ENCODE measurements around the gene PTPN4. TPM values are rescaled to one million over a fixed set of nuclear protein-coding genes. Genes with fewer than 3 reads are reported as not detected.

The PTPN4 gene
- total RNA-seq, 4 donors from 2014 or later = 9.6 to 30.1 (median 18.4) TPM

DNA sequence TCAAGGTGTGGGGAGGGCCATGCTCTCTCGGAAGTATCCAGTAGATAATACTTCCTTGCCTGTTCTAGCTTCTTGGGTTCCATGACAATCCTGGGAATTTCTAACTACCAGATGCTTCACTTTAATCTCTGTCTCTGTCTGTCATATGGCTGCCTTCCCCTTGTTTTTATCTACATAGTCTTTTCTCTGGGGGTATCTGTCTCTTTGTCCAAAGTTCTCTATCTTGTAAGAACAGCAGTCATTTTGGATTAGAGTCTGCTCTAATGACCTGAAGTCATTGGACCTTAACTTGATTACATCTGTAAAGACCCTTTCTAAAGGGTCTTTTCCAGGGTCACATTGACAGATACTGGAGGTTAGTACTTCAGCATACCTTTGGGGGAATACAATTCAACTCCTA lies 241.7 kb downstream of the PTPN4 start:
- 68 to 95% methylated on average over 1 of the region's 1 CpG for WGBS, 2 donors
- Histone ChIP-seq H3K27me3 (peaks cover 0 to 3% (median 0%) of the 10 kb centered on the region in 4 donors), H3K4me1 (no peaks in the 10 kb centered on the region), H3K36me3 (no peaks in the 10 kb centered on the region), H3K9me3 (no peaks in the 10 kb centered on the region), H3K4me3 (no peak overlapping the region), H3K27ac (no peak overlapping the region)
- DNase-seq = no peak
- intact Hi-C loops (cut with DNase I) = no loop called here
- TF ChIP-seq POLR2A (IDR thresholded peaks at IDR 0.05) = no peak
- TF ChIP-seq, protein P1, sequence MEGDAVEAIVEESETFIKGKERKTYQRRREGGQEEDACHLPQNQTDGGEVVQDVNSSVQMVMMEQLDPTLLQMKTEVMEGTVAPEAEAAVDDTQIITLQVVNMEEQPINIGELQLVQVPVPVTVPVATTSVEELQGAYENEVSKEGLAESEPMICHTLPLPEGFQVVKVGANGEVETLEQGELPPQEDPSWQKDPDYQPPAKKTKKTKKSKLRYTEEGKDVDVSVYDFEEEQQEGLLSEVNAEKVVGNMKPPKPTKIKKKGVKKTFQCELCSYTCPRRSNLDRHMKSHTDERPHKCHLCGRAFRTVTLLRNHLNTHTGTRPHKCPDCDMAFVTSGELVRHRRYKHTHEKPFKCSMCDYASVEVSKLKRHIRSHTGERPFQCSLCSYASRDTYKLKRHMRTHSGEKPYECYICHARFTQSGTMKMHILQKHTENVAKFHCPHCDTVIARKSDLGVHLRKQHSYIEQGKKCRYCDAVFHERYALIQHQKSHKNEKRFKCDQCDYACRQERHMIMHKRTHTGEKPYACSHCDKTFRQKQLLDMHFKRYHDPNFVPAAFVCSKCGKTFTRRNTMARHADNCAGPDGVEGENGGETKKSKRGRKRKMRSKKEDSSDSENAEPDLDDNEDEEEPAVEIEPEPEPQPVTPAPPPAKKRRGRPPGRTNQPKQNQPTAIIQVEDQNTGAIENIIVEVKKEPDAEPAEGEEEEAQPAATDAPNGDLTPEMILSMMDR (IDR thresholded peaks at IDR 0.05) = no peak

- no peaks in the 10 kb centered on the region for H3K4me1 ChIP-seq
- H3K27ac ChIP-seq = no peak overlapping the region
- H3K4me3 ChIP-seq = no peak overlapping the region
- intact Hi-C loops (cut with DNase I) = no loop called here
- H3K27me3 ChIP-seq = peaks cover 0 to 3% (median 0%) of the 10 kb centered on the region in 4 donors
- no peaks in the 10 kb centered on the region for H3K36me3 ChIP-seq
- no peaks in the 10 kb centered on the region for H3K9me3 ChIP-seq
- TF ChIP-seq, protein P1 (IDR thresholded peaks at IDR 0.05) = no peak
- no peak for TF ChIP-seq POLR2A (IDR thresholded peaks at IDR 0.05)
- no peak for DNase-seq
Measured at GRCh38 chr2:120004254-120004653, 244.5 kb downstream of the PTPN4 start.

DNA sequence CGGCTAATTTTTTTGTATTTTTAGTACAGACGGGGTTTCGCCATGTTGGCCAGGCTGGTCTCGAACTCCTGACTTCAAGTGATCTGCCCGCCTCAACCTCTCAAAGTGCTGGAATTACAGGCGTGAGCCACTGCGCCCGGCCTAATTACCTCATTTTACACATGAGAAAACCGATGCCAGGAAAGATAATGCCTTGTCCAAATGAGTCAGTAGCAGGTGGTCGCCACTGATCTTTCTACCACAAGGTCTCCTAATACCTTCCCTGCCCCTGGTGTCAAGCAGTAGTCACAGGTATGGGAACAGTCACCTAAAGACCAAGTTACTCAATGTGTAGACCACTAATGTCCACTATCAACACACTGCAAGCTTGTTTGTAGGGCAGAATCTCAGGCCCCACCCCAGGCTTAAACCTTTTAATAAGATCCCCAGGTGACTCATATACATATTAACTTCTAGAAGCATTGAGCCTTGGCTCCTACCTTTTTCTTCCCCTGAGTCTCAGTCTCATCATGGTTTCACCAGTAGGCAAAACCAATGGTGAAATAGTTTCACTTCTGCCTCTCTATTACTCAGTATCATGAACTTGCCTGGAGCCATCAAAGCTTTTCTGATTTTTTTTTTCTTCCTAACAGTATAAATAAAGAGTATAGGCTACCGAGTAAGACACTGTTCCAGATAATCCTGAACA lies 246.3 kb downstream of the PTPN4 start:
- Histone ChIP-seq H3K27ac (no peak overlapping the region), H3K36me3 (no peaks in the 10 kb centered on the region), H3K4me3 (no peak overlapping the region), H3K4me1 (no peaks in the 10 kb centered on the region), H3K27me3 (no peaks in the 10 kb centered on the region), H3K9me3 (no peaks in the 10 kb centered on the region)
- 80 to 84% methylated on average over 7 to 10 of the region's 11 CpGs for WGBS, 2 donors
- intact Hi-C loops (cut with DNase I) = no loop called here
- no peak for DNase-seq
- TF ChIP-seq POLR2A (IDR thresholded peaks at IDR 0.05) = no peak
- TF ChIP-seq, protein P1 (IDR thresholded peaks at IDR 0.05) = no peak

- Histone ChIP-seq H3K4me1 (peaks cover 0 to 10% (median 5%) of the 10 kb centered on the region in 3 donors), H3K4me3 (no peak overlapping the region), H3K27me3 (no peaks in the 10 kb centered on the region), H3K9me3 (no peaks in the 10 kb centered on the region), H3K36me3 (no peaks in the 10 kb centered on the region), H3K27ac (no peak overlapping the region)
- DNase-seq = no peak
- 87 to 100% methylated on average over 4 of the region's 4 CpGs for WGBS, 2 donors
- intact Hi-C loops (cut with DNase I) = no loop called here
- no peak for TF ChIP-seq POLR2A (IDR thresholded peaks at IDR 0.05)
- TF ChIP-seq, protein P1 (IDR thresholded peaks at IDR 0.05) = no peak
Measured at GRCh38 chr2:120007851-120008250, 248.1 kb downstream of the PTPN4 start.

GRCh38 chr2:120012363-120012762 lies 252.6 kb downstream of the PTPN4 start:
- Histone ChIP-seq H3K4me3 (peak overlapping the region; percentile 81 to 87 (median 83)), H3K9me3 (no peaks in the 10 kb centered on the region), H3K4me1 (peaks cover 0 to 31% (median 8%) of the 10 kb centered on the region in 3 donors), H3K27me3 (no peaks in the 10 kb centered on the region), H3K27ac (peak overlapping the region; percentile 81 to 92 (median 90)), H3K36me3 (no peaks in the 10 kb centered on the region)
- TF ChIP-seq, protein P1 (IDR thresholded peaks at IDR 0.05) = no peak
- TF ChIP-seq POLR2A (IDR thresholded peaks at IDR 0.05) = no peak
- WGBS, 2 donors = 19 to 25% methylated on average over 8 of the region's 8 CpGs
- intact Hi-C loops (cut with DNase I) = no loop called here
- DNase-seq = no peak

Data from esophagus squamous epithelium (tissue), 5 donors.